Middle frontal gyrus (tissue), 1 donor: ENCODE measurements around the gene AMTN.
"Not testable (repeated sequence)": the region's sequence is repeated elsewhere in the genome, so short reads cannot be mapped to it uniquely, and the experiment has no call there.

Experiments
- DNase-seq: peaks from one replicate; pipeline ENCODE4 v3.0.0-alpha.2; 2015; ENCODE audit warnings: low spot score; ENCODE audit errors: extremely low spot score

Gene AMTN, protein sequence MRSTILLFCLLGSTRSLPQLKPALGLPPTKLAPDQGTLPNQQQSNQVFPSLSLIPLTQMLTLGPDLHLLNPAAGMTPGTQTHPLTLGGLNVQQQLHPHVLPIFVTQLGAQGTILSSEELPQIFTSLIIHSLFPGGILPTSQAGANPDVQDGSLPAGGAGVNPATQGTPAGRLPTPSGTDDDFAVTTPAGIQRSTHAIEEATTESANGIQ

DNA sequence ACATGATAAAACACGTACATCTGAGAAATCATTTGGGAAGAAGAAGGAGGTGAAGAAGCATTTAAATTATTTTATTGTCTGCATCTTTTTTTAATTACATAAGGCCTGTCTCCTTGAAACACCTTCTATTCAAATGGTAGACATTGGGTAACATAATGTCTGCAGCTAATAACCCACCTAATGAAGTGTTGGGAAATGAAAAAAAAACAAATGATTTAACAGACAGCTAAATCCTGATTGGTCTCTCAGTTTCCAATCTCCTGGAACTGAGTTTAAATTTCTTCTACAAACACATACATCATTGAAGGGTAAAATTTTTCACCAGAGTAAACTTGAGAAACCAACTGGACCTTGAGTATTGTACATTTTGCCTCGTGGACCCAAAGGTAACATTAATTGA, at the start of gene AMTN:
Gene AMTN (plus strand): TSS at position 301 of the 400 bp plus-strand sequence. CDS start 209 bp downstream, outside the sequence.
- no peak for DNase-seq

DNA sequence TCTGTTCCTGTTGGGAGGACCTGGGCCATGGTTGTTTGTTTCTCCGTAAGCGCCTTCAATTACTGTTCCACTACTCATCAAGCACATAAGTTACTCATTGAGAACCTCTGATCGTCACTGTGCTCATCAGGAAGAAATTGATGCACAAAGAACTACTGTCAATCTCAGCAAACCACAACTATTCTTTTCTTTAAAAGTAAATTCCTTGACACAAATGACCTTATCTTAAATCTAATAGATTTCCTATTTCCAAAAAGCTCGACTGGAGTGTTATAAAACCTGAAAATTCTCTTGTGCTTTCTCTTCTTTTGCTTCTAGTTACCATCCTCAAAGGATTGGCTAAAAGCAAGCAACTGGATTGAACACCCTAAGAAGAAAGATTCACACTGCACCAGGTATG, 46.5 kb upstream of the AMTN start, which contains the start of gene MUC7:
Gene MUC7 (plus strand): TSS at position 301 of the 400 bp plus-strand sequence. CDS start 1,825 bp downstream, outside the sequence.
- no peak for DNase-seq

DNA sequence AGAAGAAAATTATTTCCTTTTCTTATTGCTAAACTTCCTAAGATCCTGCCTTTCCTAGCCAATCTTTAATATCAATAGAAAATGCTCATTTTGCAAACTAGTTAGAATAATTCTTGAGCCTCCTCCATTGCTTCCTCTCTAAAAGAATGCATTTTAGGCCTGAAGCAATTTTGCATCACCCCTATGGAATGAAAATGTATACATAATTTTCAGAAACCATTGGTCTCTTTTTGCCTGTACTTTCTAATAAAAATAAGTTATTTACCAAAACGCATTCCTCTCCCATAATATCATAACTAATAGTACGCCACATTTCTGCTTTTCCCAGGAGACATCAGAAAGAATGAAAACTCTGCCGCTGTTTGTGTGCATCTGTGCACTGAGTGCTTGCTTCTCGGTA, 44.7 kb upstream of the AMTN start:
- no peak for DNase-seq

DNA sequence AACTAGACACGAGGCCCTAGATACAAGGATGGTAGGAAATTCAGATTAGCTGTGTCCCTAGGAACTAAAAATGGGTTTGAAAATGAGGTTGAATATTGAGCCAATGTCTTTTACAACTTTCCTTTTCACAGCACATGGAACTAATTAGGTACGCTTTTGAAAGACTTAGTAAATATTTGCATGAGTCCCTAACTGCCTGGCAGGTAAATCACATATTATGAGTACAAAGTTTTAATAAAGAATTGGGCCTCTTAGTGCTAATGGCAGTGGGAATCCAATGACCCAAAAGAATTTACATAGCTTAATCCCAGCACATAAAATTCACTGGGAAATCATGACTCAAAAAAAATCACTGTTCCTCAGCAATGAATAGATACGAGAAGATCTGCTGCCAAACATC, 29.6 kb upstream of the AMTN start:
- DNase-seq: no peak

DNA sequence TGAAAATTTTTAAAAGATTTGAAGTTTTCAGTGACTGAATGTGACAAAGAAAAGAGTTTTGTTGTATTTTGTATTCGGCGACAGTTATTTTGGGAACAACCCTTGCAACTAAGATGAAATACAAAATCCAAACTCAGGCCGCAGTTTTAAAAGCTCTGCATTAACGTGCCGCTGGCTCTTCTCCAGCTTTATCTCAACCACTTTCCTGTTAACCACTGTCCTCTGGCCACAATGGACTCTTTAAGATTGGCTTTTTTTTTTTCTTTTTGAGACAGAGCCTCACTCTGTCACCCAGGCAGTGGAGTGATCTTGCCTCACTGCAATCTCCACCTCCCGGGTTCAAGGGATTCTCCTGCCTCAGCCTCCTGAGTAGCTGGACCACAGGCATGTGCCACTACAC, 22.1 kb upstream of the AMTN start:
- no peak for DNase-seq

DNA sequence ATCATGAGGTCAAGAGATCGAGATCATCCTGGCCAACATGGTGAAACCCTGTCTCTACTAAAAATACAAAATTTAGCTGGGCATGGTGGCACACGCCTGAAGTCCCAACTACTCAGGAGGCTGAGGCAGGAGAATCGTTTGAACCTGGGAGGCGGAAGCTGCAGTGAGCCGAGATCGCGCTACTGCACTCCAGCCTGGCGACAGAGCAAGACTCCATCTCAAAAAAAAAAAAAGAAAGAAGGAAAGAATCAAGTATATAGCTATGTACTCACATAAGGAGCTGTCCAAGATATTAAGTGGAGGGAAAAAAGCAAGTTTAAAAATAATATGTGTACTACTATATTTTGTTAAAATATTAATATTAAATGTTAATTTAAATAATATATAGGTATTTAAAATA, 16.5 kb upstream of the AMTN start:
- not testable (repeated sequence) for DNase-seq

DNA sequence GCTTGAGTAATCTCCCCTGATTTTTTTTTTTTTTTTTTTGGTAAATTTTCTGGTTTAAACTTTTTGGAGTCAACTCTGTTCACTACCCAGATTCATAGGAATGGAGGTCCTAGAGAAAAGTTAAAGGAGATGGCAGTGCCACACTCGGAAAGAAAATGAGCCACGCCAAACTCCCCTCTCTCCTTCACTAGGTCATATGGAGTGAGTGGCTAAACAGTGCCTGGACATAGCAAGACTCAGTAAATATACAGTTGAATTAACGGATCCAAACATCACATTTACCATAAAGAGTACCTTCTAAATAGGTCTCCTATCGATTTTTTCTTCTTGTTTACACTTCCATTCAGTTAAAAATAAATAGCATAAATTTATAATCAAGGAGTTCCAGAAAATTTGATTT, 13.6 kb upstream of the AMTN start:
- DNase-seq: no peak

DNA sequence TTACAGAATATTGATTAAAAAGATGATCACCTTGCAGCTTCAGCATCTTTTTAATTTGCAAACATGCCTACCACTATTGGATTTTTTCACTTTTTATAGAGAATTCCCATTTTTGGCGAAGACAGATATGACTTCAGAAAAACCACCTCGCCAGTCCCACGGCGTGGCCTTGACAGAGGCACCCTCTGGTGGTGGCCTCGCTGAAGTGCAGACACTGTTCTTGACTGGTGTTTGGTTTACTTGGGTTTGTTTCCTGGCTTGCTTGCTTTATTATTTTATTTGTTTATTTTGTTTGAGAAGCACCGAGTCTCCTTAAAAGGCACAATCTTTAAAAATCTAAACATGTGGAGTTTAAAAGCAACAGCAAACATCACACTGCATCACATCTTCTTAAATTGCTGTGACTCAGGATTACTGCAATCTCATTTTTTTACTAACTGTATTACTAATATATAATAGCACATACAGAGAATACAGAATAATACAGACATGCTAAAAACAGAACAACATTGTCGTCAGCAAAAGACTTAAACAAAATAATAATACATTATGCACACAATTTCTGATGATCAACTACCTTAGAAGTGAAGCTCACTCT, 13.1 kb upstream of the AMTN start:
- peak; percentile 14 for DNase-seq

DNA sequence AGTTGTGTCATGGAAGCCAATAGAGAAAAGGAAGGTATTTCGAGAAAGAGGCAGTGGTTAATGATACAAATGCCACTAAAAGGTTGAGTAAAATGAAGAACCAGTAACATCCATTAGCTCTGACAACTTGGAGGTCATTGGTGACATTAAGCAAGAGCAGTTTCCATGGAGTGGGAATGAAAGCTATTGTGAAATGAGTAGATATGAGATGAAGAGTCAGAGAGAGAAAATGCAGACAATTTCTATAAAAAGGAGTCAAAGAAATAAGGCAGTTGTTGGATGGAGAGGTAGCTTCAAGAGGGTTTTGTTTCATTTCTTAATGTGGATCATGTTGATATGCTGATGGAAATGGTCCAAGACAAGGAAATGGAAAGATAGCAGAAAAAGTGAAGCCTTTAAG, 9.6 kb upstream of the AMTN start:
- DNase-seq: no peak

DNA sequence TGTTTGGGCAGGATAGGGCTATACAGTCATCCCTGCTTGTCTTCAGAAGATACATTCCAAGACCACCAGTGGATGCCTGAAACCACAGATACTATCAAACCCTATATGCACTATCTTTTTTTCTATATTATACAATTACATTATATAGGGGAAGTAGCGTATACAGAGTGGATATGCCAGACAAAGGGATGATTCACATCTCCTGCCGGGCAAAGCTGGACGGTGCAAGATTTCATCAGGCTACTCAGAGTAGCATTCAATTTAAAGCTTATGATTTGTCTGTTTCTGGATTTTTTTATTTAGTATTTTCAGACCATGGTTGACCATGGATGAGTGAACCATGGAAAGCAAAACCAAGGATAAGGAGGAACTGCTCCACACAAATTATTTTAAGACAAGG, 7.0 kb upstream of the AMTN start:
- DNase-seq: no peak

DNA sequence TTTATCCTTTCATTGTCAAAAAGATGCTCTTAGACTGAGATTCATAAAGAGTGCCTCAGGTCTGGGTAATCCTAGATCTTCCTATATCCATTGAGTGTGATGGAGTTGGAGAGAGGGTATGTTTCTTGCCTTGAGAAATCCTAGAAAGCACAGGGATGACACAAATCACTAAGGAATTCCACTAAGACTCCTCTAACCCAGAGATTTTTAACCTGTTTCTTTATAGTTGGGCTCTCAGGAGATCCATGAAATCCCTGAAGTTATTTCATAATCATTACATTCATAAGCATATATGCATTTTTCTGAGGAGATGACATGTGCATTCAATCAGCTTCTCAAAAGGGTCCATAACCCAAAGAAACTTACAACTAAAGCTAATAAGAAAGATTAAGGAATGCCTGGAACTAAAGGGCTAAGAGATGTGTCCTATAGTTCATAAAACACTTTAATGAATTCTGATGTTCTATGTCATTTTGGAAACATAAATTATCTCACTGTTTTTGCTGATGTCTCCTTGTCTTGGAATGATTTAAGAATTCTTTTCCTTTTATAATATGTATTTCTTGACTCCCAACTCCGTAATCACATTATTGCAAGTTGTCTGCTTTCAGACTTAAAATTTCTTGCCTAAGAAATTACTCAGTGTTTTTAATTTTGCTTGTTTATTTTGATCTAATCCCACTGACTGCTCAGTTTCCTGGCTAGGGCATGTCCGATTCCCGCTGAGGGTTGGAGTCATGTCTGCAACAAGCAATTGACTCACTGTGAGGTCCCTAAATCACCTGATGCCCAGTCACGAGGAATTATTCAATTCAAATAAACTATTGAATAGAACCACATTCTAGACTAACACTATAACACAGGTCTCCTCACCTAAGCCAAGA, 2.8 kb upstream of the AMTN start:
- no peak for DNase-seq

DNA sequence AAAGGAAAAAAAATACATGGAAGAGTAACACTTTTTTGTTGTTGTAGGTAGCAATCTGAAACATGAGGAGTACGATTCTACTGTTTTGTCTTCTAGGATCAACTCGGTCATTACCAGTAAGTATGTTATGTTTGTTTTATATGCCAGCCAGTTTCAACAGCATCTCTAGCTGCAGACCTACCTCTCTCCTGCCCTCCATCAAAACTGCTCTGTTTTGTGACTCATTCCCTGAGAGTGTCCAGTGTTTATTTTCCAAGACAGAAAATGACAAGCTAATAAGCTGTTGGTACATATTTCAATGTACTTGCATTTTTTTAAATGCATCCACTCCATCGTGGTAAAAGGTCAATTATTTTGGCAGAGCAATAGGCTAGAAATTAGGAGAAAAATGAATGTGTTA, 347 bp downstream of the AMTN start:
- no peak for DNase-seq

DNA sequence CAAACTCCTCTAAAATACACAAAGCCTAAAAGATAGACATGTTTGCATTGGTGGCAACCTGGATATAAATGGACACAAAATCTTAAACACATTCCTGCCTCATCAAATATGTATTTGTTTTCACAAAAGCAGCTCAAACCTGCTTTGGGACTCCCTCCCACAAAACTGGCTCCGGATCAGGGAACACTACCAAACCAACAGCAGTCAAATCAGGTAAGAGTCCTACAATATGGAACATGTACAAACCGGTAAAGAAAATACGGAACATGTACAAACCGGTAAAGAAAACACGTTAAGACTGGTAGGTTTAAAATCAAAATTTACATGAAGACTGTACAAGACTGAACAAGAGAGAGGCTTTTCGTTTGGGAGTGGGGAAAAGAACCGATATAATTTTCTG, 4.3 kb downstream of the AMTN start:
- DNase-seq: no peak

DNA sequence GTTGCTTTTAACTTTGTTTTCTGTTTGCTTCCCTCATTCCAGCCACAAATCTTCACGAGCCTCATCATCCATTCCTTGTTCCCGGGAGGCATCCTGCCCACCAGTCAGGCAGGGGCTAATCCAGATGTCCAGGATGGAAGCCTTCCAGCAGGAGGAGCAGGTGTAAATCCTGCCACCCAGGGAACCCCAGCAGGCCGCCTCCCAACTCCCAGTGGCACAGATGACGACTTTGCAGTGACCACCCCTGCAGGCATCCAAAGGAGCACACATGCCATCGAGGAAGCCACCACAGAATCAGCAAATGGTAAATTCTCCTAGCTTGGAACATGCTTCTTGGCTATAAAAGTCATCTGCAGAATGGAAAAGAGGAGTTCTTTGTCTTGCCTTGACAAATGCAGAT, 12.6 kb downstream of the AMTN start:
- no peak for DNase-seq

DNA sequence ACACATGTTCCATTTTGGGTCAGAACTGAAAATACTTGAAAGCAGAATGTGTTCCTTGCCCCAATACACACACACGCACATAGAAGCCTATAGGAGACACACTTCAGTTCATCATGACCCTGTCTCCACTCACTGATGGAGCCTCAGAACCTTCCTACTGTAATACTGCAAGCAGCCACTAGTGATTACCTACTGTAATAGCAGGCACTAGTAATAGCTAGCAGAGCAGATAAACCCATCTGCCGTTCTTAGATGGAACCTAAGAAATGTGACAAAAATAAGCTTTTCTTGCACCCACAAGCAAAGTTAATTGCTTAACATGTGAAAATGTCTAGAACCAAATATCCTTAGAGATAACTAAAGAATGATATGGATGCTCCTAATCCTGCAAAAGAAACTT, 13.6 kb downstream of the AMTN start:
- DNase-seq: no peak

DNA sequence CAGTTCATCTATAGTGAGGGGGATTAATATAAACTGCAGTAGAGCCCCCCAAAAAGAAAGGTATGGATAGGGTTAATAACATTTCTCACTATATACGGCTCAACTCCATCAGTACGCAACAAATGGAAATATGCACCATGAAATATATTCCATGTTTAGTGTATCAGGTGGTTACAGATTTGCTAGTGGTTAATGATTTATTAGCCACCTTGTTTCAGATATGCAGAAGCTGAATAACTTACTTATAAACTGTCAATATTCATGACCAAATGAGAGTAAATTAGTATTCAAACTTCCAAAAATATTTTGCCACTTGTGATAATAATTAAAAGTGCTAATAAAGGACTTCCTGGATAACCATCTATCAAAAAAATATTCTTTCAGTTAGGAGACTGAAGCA, 14.8 kb downstream of the AMTN start:
- DNase-seq: no peak

DNA sequence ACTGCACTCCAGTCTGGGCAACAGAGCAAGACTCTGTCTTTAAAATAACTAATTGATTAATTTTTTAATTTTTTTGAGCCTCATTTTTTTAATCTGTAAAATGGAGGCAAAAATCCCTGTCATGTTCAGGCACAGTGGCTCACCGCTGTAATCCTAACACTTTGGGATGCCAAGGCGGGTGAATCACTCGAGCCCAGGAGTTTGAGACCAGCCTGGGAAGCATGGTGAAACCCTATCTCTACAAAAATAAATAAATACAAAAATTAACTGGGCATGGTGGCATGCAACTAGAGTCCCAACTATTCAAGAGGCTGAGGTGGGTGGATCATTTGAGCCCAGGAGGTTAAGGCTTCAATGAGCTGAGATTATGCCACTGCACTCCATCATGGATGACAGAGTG, 15.4 kb downstream of the AMTN start:
- DNase-seq: no peak

DNA sequence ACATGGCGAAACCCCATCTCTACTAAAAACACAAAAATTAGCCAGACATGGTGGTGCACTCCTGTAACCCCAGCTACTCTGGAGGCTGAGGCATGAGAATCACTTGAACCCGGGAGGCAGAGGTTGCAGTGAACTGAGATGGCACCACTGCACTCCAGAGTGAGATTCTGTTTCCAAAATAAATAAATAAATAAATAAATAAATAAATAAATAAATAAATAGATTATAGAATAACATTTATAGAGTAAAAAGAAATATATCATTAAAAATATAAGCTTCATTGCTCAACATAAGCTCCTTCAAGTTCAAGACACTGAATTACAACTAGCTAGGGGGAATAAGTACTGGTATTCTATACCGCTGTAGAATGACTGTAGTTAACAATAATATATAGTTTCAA, 16.5 kb downstream of the AMTN start:
- DNase-seq: not testable (repeated sequence)

DNA sequence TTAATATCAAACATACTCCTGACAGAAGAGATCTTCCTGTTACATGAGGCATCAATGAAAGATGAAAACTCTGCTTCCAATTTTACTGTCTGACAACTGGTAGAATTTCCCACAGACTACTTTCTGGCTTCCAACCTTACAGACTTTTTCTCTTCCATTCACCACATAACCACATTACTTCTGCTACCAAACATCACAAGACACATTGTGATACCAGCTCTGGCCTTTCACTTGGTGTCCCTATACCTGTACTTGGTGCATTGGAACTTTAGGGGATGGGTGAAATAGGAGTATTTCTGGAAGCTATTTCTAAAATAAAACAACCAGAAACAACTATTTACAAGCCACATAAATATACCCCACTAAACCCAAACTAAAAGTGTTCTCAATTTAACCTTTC, 20.5 kb downstream of the AMTN start:
- DNase-seq: no peak

DNA sequence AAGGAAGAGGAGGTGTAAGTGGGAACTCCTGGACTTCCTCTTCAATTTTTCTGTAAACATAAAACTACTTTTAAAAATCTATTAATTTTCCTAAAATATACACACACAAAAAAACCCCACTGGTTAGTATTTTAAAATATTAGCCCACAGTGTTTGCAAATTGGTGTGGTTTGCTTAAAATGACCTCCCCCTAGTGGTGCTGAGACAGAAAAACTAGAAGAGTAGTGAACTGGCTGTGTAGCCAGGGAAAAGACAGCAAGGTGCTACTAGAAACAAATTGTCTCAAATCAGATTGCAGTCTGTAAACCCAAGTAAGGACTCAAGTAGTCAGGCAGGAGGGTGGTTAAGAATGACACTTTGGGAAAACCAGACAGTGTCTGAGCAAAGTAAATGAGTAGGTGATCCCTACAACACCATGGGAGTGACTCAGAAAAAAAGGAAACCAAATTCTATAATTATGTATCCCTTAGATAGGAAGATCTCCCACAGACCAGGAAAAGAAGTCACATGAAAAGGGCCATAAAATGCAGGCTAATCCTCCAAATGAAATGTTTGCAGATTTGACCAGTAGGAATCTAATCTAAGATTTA, 26.0 kb downstream of the AMTN start:
- no peak for DNase-seq

DNA sequence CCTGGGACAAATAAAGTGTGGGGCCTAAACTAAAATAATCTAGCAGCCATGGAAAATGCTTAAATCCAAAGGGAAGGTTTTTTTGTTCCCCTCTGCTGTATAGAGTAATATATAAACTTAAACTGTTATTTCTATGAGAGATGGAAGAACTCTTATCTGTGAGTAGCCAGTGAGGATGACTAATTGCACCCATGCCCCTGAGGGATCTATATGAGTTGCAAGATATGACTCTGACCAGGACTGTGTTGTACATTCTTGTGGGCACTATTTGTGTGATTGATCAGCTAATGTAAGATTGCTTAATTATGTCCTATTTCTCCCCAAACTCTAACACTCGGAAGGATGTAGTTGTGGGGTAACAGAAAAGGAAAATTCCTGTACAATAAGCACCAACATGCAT, 38.5 kb downstream of the AMTN start:
- no peak for DNase-seq

DNA sequence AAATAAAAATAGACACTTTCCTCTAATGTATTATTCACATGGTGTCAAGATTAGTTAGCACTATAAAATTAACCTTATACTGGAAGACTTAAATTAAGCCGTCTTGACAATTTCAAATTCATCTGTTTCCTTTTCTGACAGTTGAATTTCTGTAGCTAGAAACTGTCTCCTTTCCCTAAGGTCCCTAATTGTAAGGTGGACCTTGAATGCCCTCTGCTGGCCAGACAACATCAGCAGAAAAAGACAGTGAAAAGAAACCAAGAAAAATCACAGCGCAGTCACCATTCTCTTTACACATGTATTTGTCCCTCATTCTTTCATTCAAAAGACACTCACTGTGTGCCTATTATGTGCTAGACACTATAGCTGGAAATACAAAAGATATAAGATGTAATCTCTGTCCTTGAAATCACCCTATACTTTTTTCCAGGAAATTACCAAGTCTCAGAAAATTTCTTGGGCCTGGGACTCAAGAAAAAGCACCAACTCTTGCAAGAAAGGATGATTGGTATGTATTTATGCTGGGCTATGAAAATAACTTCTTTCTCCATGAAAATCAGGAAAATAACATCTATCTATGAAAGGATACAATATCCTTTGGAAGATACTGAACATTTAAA, 41.0 kb downstream of the AMTN start:
- peak; percentile 27 for DNase-seq
